BE2C (cell line): ENCODE results near the gene WNT5B.

Source experiments
- DNase-seq: peaks from one replicate; pipeline ENCODE4 v3.0.0-alpha.2; 2020
- H3K27me3 ChIP-seq: fragments of 250-450 bp; sonication (Bioruptor Pico); 2 replicates; pipeline ENCODE4 v1.5.1; 2020; ENCODE audit warnings: mild to moderate bottlenecking
- H3K36me3 ChIP-seq: fragments of 250-450 bp; sonication (Bioruptor Pico); 2 replicates; pipeline ENCODE4 v1.5.1; 2020; ENCODE audit warnings: mild to moderate bottlenecking
- H3K4me1 ChIP-seq: fragments of 250-450 bp; sonication (Bioruptor Pico); 2 replicates; pipeline ENCODE4 v1.5.1; 2020
- H3K4me3 ChIP-seq: 2 replicates; pipeline ENCODE4 v1.5.1; 2011; ENCODE audit warnings: low read depth, low read length
- H3K9me3 ChIP-seq: fragments of 250-450 bp; sonication (Bioruptor Pico); 2 replicates; pipeline ENCODE4 v1.5.1; 2020
- TF ChIP-seq, protein P1 (sequence below): IDR thresholded peaks from 2 replicates; pipeline ENCODE4 v1.5.1; 2012; ENCODE audit warnings: mild to moderate bottlenecking, low read depth, low read length

The WNT5B gene

DNA sequence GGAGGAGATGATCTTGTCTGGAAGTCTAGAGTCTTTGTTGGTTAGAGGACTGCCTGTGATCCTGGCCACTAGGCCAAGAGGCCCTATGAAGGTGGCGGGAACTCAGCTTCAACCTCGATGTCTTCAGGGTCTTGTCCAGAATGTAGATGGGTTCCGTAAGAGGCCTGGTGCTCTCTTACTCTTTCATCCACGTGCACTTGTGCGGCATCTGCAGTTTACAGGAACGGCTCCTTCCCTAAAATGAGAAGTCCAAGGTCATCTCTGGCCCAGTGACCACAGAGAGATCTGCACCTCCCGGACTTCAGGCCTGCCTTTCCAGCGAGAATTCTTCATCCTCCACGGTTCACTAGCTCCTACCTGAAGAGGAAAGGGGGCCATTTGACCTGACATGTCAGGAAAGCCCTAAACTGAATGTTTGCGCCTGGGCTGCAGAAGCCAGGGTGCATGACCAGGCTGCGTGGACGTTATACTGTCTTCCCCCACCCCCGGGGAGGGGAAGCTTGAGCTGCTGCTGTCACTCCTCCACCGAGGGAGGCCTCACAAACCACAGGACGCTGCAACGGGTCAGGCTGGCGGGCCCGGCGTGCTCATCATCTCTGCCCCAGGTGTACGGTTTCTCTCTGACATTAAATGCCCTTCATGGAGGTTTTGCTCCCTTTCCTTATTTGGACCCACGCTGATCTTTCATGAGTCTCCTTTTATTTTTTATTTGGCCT, 17.7 kb downstream of the WNT5B start:
- Histone ChIP-seq H3K9me3 (no peaks in the 10 kb centered on the region), H3K4me3 (no peak overlapping the region), H3K27me3 (no peaks in the 10 kb centered on the region), H3K36me3 (no peaks in the 10 kb centered on the region), H3K4me1 (peaks cover 13% of the 10 kb centered on the region)
- no peak for DNase-seq
- TF ChIP-seq, protein P1, sequence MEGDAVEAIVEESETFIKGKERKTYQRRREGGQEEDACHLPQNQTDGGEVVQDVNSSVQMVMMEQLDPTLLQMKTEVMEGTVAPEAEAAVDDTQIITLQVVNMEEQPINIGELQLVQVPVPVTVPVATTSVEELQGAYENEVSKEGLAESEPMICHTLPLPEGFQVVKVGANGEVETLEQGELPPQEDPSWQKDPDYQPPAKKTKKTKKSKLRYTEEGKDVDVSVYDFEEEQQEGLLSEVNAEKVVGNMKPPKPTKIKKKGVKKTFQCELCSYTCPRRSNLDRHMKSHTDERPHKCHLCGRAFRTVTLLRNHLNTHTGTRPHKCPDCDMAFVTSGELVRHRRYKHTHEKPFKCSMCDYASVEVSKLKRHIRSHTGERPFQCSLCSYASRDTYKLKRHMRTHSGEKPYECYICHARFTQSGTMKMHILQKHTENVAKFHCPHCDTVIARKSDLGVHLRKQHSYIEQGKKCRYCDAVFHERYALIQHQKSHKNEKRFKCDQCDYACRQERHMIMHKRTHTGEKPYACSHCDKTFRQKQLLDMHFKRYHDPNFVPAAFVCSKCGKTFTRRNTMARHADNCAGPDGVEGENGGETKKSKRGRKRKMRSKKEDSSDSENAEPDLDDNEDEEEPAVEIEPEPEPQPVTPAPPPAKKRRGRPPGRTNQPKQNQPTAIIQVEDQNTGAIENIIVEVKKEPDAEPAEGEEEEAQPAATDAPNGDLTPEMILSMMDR = no peak

DNA sequence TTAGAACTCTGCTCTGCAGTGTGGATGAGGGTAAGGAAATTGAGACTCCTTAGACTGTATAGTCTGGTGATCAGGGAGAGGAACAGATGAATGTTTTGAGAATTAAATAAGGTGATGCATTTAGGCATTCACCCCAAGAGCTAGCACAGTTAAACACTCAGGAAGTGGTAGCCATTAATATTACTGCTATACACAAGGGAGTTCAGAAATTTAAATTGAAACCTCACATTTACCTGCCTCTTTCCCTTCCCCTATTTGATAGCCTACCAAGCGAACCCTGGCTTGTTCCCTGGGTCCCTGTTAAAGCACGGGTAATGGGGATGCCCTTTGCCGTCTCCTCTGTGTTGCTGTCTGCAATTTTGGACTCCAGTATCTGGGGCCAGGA, 18.2 kb downstream of the WNT5B start:
- H3K36me3 ChIP-seq = no peaks in the 10 kb centered on the region
- H3K27me3 ChIP-seq = no peaks in the 10 kb centered on the region
- H3K4me3 ChIP-seq = no peak overlapping the region
- peaks cover 13% of the 10 kb centered on the region for H3K4me1 ChIP-seq
- H3K9me3 ChIP-seq = no peaks in the 10 kb centered on the region
- TF ChIP-seq, protein P1 = no peak
- DNase-seq = no peak

DNA sequence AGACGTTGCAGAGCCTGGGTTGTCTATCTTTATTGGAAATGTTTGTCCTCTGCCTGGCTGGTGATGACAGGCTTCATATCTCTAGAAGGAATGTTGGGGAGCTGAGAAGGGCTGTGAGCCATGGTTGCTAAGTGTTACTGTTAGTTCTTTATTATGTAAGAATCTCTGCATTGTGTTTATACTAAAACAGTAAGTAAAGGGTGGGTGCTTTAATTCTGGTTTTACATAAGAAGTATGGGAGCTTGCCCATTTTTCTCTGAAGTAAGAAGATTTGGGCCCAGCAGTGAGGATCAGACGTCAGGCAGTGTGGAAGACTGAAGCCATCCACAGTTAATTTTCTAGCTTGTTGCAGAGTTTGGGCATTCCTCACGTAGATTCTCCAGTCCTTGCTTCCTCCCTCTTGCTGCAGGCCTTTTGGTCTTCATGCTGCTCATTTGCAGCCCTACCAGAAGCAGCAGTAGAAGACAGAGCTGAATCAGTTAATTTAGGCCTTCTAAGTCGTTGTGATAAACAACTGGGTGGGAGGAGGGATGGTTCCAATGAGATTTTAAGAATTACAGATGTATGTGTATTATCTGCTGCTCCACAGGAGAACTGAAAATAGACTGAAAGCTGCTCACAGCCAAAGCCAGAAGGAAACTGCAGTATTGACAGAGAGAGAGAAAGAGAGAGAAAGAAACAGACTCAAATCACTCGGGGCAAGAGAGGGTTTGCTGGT, 21.4 kb downstream of the WNT5B start:
- Histone ChIP-seq H3K27me3 (no peaks in the 10 kb centered on the region), H3K9me3 (no peaks in the 10 kb centered on the region), H3K36me3 (no peaks in the 10 kb centered on the region), H3K4me3 (no peak overlapping the region), H3K4me1 (no peaks in the 10 kb centered on the region)
- DNase-seq = no peak
- TF ChIP-seq, protein P1 = no peak

DNA sequence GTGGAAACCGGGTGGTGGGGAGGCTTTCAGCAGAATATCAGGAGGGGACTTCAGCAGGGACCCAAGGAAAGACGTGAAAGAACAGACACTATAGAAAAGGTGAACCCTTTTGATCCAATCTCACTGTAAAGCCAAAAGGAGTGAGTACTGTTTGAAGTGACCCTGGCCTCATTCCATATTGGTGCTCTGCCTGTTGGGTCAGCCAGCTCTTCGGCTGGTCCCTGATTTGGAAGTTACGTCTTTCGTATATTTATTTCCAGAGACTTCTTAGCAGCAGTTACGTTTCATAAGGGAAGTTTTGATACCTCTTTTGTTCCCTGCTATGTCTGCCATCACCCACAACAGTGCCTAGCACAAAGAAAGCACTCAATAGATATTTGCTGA, 21.9 kb downstream of the WNT5B start:
- no peak for DNase-seq
- Histone ChIP-seq H3K4me1 (no peaks in the 10 kb centered on the region), H3K36me3 (no peaks in the 10 kb centered on the region), H3K27me3 (no peaks in the 10 kb centered on the region), H3K4me3 (no peak overlapping the region), H3K9me3 (no peaks in the 10 kb centered on the region)
- TF ChIP-seq, protein P1 = no peak

DNA sequence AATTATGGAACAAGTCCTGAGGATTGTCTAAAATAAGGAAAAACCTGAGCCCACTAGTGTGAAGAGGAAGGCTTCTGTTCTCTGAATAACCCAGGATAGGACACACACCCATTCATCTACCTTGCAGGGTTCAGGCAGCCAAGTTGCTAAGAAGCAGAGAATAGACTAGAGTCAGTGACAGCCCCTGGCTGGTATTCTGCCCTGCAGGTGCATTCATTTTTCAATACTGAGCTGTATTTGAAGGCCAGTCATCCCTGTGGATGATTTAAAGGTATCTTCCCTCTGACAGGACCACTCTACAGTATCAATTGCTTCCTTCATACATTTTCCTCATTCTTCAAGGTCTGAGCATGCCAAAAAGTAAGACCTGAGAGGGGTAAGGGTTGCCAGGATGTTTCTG, 22.9 kb downstream of the WNT5B start:
- no peak for DNase-seq
- H3K27me3 ChIP-seq = no peaks in the 10 kb centered on the region
- TF ChIP-seq, protein P1 = no peak
- H3K4me3 ChIP-seq = no peak overlapping the region
- no peaks in the 10 kb centered on the region for H3K36me3 ChIP-seq
- H3K9me3 ChIP-seq = no peaks in the 10 kb centered on the region
- peaks cover under 1% of the 10 kb centered on the region; the same call in 1 of the 2 replicates for H3K4me1 ChIP-seq

GRCh38 chr12:1655225-1655788, 26.3 kb downstream of the WNT5B start:
- DNase-seq = no peak
- no peaks in the 10 kb centered on the region for H3K9me3 ChIP-seq
- H3K4me1 ChIP-seq = peaks cover 4% of the 10 kb centered on the region; the same call in 1 of the 2 replicates
- H3K27me3 ChIP-seq = no peaks in the 10 kb centered on the region
- H3K36me3 ChIP-seq = no peaks in the 10 kb centered on the region
- no peak overlapping the region for H3K4me3 ChIP-seq
- TF ChIP-seq, protein P1 = no peak
